MCF 10A (cell line): ENCODE data around the gene CACNA1C. TPM values are rescaled to one million over a fixed set of nuclear protein-coding genes. Genes with fewer than 3 reads are reported as not detected.

ENCODE experiments used
- BruUV-seq: library from RNA; stranded (reverse); fragments of 400-500 nt; replicated peaks from 2 replicates; lab custom pipeline; 2021; lab: Mats Ljungman, UMichigan
- CTCF ChIA-PET: fragments of 300-600 bp; sonication (Branson Sonifier 250); formaldehyde crosslinking; extraction: SDS; loops from one replicate; lab custom pipeline; 2021; ENCODE audit warnings: antibody characterized with exemption, inconsistent platforms; lab: Yijun Ruan, JAX
- POLR2A ChIA-PET: fragments of 300-600, 350-650 bp; sonication (Branson Sonifier 250); formaldehyde crosslinking; extraction: SDS; loops from one replicate; lab custom pipeline; 2020; ENCODE audit warnings: antibody characterized with exemption, inconsistent platforms; lab: Yijun Ruan, JAX
- DNase-seq: peaks from one replicate; pipeline ENCODE4 v3.0.0-alpha.2; 2018; ENCODE audit not compliant: unreplicated experiment
- H3K27ac Mint-ChIP-seq: one replicate; pipeline ENCODE4 v1.8.0; 2022; ENCODE audit warnings: mild to moderate bottlenecking, low read depth, mixed read lengths; ENCODE audit not compliant: unreplicated experiment
- H3K27me3 Mint-ChIP-seq: one replicate; pipeline ENCODE4 v1.8.0; 2022; ENCODE audit warnings: mixed read lengths; ENCODE audit not compliant: insufficient read depth, unreplicated experiment
- H3K36me3 Mint-ChIP-seq: one replicate; pipeline ENCODE4 v1.8.0; 2022; ENCODE audit warnings: mild to moderate bottlenecking, moderate library complexity, mixed read lengths; ENCODE audit not compliant: insufficient read depth, unreplicated experiment
- H3K4me1 Mint-ChIP-seq: one replicate; pipeline ENCODE4 v1.8.0; 2022; ENCODE audit warnings: mixed read lengths; ENCODE audit not compliant: insufficient read depth, unreplicated experiment
- H3K4me3 Mint-ChIP-seq: one replicate; pipeline ENCODE4 v1.8.0; 2022; ENCODE audit warnings: mild to moderate bottlenecking, moderate library complexity, mixed read lengths; ENCODE audit not compliant: unreplicated experiment
- H3K9me3 Mint-ChIP-seq: one replicate; pipeline ENCODE4 v1.8.0; 2022; ENCODE audit warnings: mixed read lengths; ENCODE audit not compliant: unreplicated experiment
- CTCF ChIP-seq: fragments of 200-600 bp; IDR thresholded peaks from one replicate; pipeline ENCODE4 v1.8.0; 2022; ENCODE audit warnings: antibody characterized with exemption, mild to moderate bottlenecking; ENCODE audit not compliant: unreplicated experiment
- intact Hi-C: fragments of 100-400 bp; cut with micrococcal nuclease; formaldehyde crosslinking; loops from 2 replicates; pipeline ENCODE4 v1.14.1; 2022
- total RNA-seq: library from RNA; stranded (reverse); gene quantifications from 2 replicates; pipeline ENCODE4 v1.2.3, GENCODE V29; 2022

The CACNA1C gene
- total RNA-seq, 1 experiment from 2014 or later, result not detected

DNA sequence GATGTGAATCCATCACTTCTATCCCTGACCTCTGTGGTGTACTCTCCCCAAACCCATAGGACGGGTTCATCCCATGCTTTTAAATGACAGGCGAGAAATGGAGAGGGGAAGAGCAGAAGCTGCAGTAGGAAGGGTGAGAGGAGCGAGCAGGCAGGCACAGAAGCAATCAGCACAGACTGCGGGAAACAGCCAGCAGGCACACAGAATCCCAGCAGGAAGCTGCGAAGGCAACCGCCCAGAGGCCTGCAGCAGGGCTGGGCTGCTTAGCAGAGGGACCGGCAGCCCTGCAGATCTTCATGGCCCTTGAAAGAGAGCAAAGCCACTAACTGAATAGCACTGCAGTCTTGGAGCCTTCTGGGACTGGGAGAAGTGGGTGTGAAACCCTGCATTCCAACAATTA is 455.0 kb downstream of the CACNA1C start:
- Mint-ChIP-seq H3K4me3 (no peak overlapping the region), H3K27ac (no peak overlapping the region), H3K4me1 (no peaks in the 10 kb centered on the region), H3K27me3 (peaks cover 47% of the 10 kb centered on the region), H3K9me3 (no peaks in the 10 kb centered on the region), H3K36me3 (no peaks in the 10 kb centered on the region)
- no TSS peak for BruUV-seq
- no peak for TF ChIP-seq CTCF
- intact Hi-C loops, result no loop called here
- ChIA-PET CTCF (interaction anchor here (0.6 kb wide), 1 partner anchor 343 kb away, joined by 3 read pairs; no protein-coding TSS in a partner anchor), POLR2A (no interaction called here)
- DNase-seq, result no peak

DNA sequence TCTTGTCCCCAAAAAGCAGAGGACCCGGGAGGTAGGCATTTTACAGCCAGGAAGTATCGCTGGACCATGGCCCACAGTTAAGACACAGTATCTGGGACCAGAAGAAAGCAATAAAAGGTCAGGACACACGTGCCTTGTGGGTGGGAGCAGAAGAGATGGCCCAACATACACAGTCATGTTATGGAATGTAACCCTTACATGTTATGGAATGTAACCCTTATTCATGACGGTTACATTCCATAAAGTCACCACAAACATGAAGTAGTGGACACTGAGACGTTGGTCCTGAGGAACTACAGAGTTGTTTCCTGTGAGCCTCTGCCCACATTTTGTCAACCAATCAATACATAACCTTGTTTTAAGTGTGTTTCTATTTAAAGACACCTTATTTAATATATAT is 456.4 kb downstream of the CACNA1C start:
- BruUV-seq, result no TSS peak

GRCh38 chr12:2510045-2510444 is 457.3 kb downstream of the CACNA1C start:
- ChIA-PET CTCF (no interaction called here), POLR2A (no interaction called here)
- intact Hi-C loops, result no loop called here
- H3K9me3 Mint-ChIP-seq, result no peaks in the 10 kb centered on the region
- no peak overlapping the region for H3K27ac Mint-ChIP-seq
- H3K27me3 Mint-ChIP-seq, result peaks cover 51% of the 10 kb centered on the region
- no peak overlapping the region for H3K4me3 Mint-ChIP-seq
- DNase-seq, result no peak
- no TSS peak for BruUV-seq
- no peaks in the 10 kb centered on the region for H3K4me1 Mint-ChIP-seq
- H3K36me3 Mint-ChIP-seq, result no peaks in the 10 kb centered on the region
- no peak for TF ChIP-seq CTCF

More for the DNA sequence above, 456.4 kb downstream of the CACNA1C start:
- H3K27me3 Mint-ChIP-seq, result peaks cover 50% of the 10 kb centered on the region
- no peaks in the 10 kb centered on the region for H3K4me1 Mint-ChIP-seq
- ChIA-PET CTCF (no interaction called here), POLR2A (interaction anchor here (0.9 kb wide), 1 partner anchor 10 kb away, joined by 6 read pairs; no protein-coding TSS in a partner anchor)
- TF ChIP-seq CTCF, result no peak
- H3K27ac Mint-ChIP-seq, result no peak overlapping the region
- DNase-seq, result no peak
- no peaks in the 10 kb centered on the region for H3K36me3 Mint-ChIP-seq
- H3K4me3 Mint-ChIP-seq, result no peak overlapping the region
- intact Hi-C loops, result no loop called here
- no peaks in the 10 kb centered on the region for H3K9me3 Mint-ChIP-seq

GRCh38 chr12:2513141-2514037 is 460.6 kb downstream of the CACNA1C start:
- CTCF ChIA-PET, result no interaction called here
- no peaks in the 10 kb centered on the region for H3K9me3 Mint-ChIP-seq
- no peak for TF ChIP-seq CTCF
- BruUV-seq, result no TSS peak
- intact Hi-C loops, result no loop called here
- H3K4me3 Mint-ChIP-seq, result no peak overlapping the region
- H3K36me3 Mint-ChIP-seq, result no peaks in the 10 kb centered on the region
- POLR2A ChIA-PET, result interaction anchor here (0.9 kb wide), 1 partner anchor 16 kb away, joined by 3 read pairs; no protein-coding TSS in a partner anchor
- H3K4me1 Mint-ChIP-seq, result no peaks in the 10 kb centered on the region
- peaks cover 65% of the 10 kb centered on the region for H3K27me3 Mint-ChIP-seq
- no peak overlapping the region for H3K27ac Mint-ChIP-seq
- DNase-seq, result no peak
